HEK293 (cell line): Measurements from ENCODE around the gene DNAJB6.

ENCODE experiments used
- CTCF ChIA-PET: fragments of 350-600 bp; formaldehyde crosslinking; extraction: SDS; loops from one replicate; lab custom pipeline; 2021; ENCODE audit warnings: antibody characterized with exemption; lab: Yijun Ruan, JAX
- POLR2A ChIA-PET: fragments of 300-600 bp; formaldehyde crosslinking; extraction: SDS; loops from one replicate; lab custom pipeline; 2020; ENCODE audit warnings: antibody characterized with exemption, inconsistent platforms; lab: Yijun Ruan, JAX
- H3K27ac ChIP-seq: fragments of 200-500 bp; sonication (Bioruptor generic); 2 replicates; pipeline ENCODE4 v1.5.1; 2014; ENCODE audit warnings: low read depth, low read length, control low read depth, inconsistent platforms; ENCODE audit errors: extremely low read depth
- H3K36me3 ChIP-seq, 2 experiments: fragments of 200-500 bp in 1 of 2; sonication (Bioruptor generic) in 1 of 2; 1 replicate in 1 of 2; 2 replicates in 1 of 2; pipeline ENCODE4 v1.5.1; 2014 to 2017; ENCODE audit warnings: inconsistent platforms in 2 of 2, low read length in 2 of 2; ENCODE audit not compliant: control insufficient read depth in 2 of 2, insufficient read depth in 1 of 2
- H3K4me1 ChIP-seq: fragments of 200-500 bp; sonication (Bioruptor generic); 2 replicates; pipeline ENCODE4 v1.5.1; 2014; ENCODE audit warnings: mild to moderate bottlenecking, low read length, inconsistent platforms; ENCODE audit not compliant: control insufficient read depth, insufficient read depth
- H3K4me3 ChIP-seq: 2 replicates; pipeline ENCODE4 v1.5.1; 2011; ENCODE audit warnings: low read depth, mild to moderate bottlenecking, control low read depth, low read length, moderate library complexity
- H3K9me3 ChIP-seq: fragments of 200-500 bp; sonication (Bioruptor generic); 2 replicates; pipeline ENCODE4 v1.5.1; 2014; ENCODE audit warnings: low read depth, low read length, inconsistent platforms; ENCODE audit not compliant: control insufficient read depth, insufficient read depth
- OSR2 ChIP-seq: fragments of 450-650 bp; formaldehyde crosslinking; IDR thresholded peaks from 2 replicates; pipeline ENCODE4 v1.5.1; 2016; ENCODE audit warnings: missing biosample characterization, missing genetic modification characterization
- SCRT1 ChIP-seq: fragments of 450-650 bp; formaldehyde crosslinking; IDR thresholded peaks from 2 replicates; pipeline ENCODE4 v1.5.1; 2016; ENCODE audit warnings: missing biosample characterization, missing genetic modification characterization, borderline replicate concordance
- ZBTB1 ChIP-seq: fragments of 450-650 bp; formaldehyde crosslinking; IDR thresholded peaks from 2 replicates; pipeline ENCODE4 v1.5.1; 2016; ENCODE audit warnings: missing biosample characterization, missing genetic modification characterization
- ZBTB20 ChIP-seq: fragments of 450-650 bp; formaldehyde crosslinking; IDR thresholded peaks from 2 replicates; pipeline ENCODE4 v1.5.1; 2016; ENCODE audit warnings: missing biosample characterization, missing genetic modification characterization
- ZNF114 ChIP-seq: fragments of 450-650 bp; formaldehyde crosslinking; IDR thresholded peaks from 2 replicates; pipeline ENCODE4 v1.5.0; 2017; ENCODE audit warnings: missing biosample characterization, missing genetic modification characterization
- ZNF16 ChIP-seq: fragments of 450-650 bp; formaldehyde crosslinking; IDR thresholded peaks from 2 replicates; pipeline ENCODE4 v1.5.1; 2016; ENCODE audit warnings: low read depth, missing biosample characterization, missing genetic modification characterization
- ZNF223 ChIP-seq: fragments of 450-650 bp; formaldehyde crosslinking; IDR thresholded peaks from 2 replicates; pipeline ENCODE4 v1.5.1; 2016; ENCODE audit warnings: missing biosample characterization, missing genetic modification characterization
- ZNF24 ChIP-seq: fragments of 450-650 bp; formaldehyde crosslinking; IDR thresholded peaks from 2 replicates; pipeline ENCODE4 v1.5.1; 2016; ENCODE audit warnings: missing biosample characterization, missing genetic modification characterization
- ZNF416 ChIP-seq: fragments of 450-650 bp; formaldehyde crosslinking; IDR thresholded peaks from 2 replicates; pipeline ENCODE4 v1.5.1; 2016; ENCODE audit warnings: missing biosample characterization, missing genetic modification characterization
- ZNF423 ChIP-seq: fragments of 450-650 bp; formaldehyde crosslinking; IDR thresholded peaks from 2 replicates; pipeline ENCODE4 v1.5.1; 2016; ENCODE audit warnings: missing biosample characterization, missing genetic modification characterization
- ZNF544 ChIP-seq: fragments of 450-650 bp; formaldehyde crosslinking; IDR thresholded peaks from 2 replicates; pipeline ENCODE4 v1.5.0; 2017; ENCODE audit warnings: missing biosample characterization, missing genetic modification characterization
- ZNF558 ChIP-seq: fragments of 450-650 bp; formaldehyde crosslinking; IDR thresholded peaks from 2 replicates; pipeline ENCODE4 v1.5.1; 2016; ENCODE audit warnings: missing biosample characterization, missing genetic modification characterization
- ZNF629 ChIP-seq: fragments of 450-650 bp; formaldehyde crosslinking; IDR thresholded peaks from 2 replicates; pipeline ENCODE4 v1.5.1; 2017; ENCODE audit warnings: missing biosample characterization, missing genetic modification characterization
- ZNF776 ChIP-seq: fragments of 450-650 bp; formaldehyde crosslinking; IDR thresholded peaks from 2 replicates; pipeline ENCODE4 v1.5.0; 2017; ENCODE audit warnings: missing biosample characterization, missing genetic modification characterization, borderline replicate concordance
- ZNF837 ChIP-seq: fragments of 450-650 bp; formaldehyde crosslinking; IDR thresholded peaks from 2 replicates; pipeline ENCODE4 v1.5.1; 2016; ENCODE audit warnings: missing biosample characterization, missing genetic modification characterization
- ZXDB ChIP-seq: fragments of 450-650 bp; formaldehyde crosslinking; IDR thresholded peaks from 2 replicates; pipeline ENCODE4 v1.5.1; 2016; ENCODE audit warnings: missing biosample characterization, missing genetic modification characterization
- TF ChIP-seq, protein P1 (sequence below): fragments of 450-650 bp; formaldehyde crosslinking; conservative IDR thresholded peaks from 2 replicates; pipeline ENCODE4 v1.5.1; 2016; ENCODE audit warnings: low read depth, missing biosample characterization, missing genetic modification characterization
- TF ChIP-seq, protein P2 (sequence below): fragments of 450-650 bp; formaldehyde crosslinking; IDR thresholded peaks from 2 replicates; pipeline ENCODE4 v1.5.1; 2016; ENCODE audit warnings: missing biosample characterization, missing genetic modification characterization
- TF ChIP-seq, protein P3 (sequence below): fragments of 450-650 bp; formaldehyde crosslinking; IDR thresholded peaks from 2 replicates; pipeline ENCODE4 v1.5.1; 2016; ENCODE audit warnings: missing biosample characterization, missing genetic modification characterization
- TF ChIP-seq, protein P4 (sequence below): fragments of 450-650 bp; formaldehyde crosslinking; IDR thresholded peaks from 2 replicates; pipeline ENCODE4 v1.5.1; 2016; ENCODE audit warnings: missing biosample characterization, missing genetic modification characterization
- TF ChIP-seq, protein P5 (sequence below): fragments of 450-650 bp; formaldehyde crosslinking; IDR thresholded peaks from 2 replicates; pipeline ENCODE4 v1.5.1; 2017; ENCODE audit warnings: missing biosample characterization, missing genetic modification characterization

Gene DNAJB6

DNA sequence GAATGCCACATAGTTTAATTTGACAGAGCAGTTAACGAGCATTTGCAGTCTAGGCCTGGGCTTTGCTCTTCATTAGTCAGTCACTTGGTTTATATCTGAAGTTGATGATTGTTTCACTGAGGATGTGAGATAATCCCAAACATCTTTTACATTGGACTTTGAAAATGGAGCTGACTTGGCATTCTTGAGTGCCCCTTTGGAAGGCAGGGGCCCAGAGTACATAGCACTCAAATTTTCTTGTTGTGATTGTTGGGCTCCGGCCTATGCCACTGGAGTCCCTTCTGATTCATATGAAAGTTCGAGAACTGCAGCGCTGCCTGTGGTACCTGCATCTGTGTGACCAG, 21.9 kb downstream of the DNAJB6 start (continued):
- TF ChIP-seq SCRT1 (0 out of 2 replicates have a peak, but pooled peaks have one; percentile 8), ZNF223 (tag by site-specific recombination) (no peak), ZNF629 (0 out of 2 replicates have a peak, but pooled peaks have one; percentile 4), ZNF837 (no peak), ZXDB (tag by site-specific recombination) (no peak), ZBTB20 (tag by site-specific recombination) (no peak), ZNF24 (0 out of 2 replicates have a peak, but pooled peaks have one; percentile 3), ZNF558 (peak; percentile 3; the same call in 1 of the 2 replicates), OSR2 (tag by site-specific recombination) (0 out of 2 replicates have a peak, but pooled peaks have one; percentile 5)
- TF ChIP-seq, protein P1, sequence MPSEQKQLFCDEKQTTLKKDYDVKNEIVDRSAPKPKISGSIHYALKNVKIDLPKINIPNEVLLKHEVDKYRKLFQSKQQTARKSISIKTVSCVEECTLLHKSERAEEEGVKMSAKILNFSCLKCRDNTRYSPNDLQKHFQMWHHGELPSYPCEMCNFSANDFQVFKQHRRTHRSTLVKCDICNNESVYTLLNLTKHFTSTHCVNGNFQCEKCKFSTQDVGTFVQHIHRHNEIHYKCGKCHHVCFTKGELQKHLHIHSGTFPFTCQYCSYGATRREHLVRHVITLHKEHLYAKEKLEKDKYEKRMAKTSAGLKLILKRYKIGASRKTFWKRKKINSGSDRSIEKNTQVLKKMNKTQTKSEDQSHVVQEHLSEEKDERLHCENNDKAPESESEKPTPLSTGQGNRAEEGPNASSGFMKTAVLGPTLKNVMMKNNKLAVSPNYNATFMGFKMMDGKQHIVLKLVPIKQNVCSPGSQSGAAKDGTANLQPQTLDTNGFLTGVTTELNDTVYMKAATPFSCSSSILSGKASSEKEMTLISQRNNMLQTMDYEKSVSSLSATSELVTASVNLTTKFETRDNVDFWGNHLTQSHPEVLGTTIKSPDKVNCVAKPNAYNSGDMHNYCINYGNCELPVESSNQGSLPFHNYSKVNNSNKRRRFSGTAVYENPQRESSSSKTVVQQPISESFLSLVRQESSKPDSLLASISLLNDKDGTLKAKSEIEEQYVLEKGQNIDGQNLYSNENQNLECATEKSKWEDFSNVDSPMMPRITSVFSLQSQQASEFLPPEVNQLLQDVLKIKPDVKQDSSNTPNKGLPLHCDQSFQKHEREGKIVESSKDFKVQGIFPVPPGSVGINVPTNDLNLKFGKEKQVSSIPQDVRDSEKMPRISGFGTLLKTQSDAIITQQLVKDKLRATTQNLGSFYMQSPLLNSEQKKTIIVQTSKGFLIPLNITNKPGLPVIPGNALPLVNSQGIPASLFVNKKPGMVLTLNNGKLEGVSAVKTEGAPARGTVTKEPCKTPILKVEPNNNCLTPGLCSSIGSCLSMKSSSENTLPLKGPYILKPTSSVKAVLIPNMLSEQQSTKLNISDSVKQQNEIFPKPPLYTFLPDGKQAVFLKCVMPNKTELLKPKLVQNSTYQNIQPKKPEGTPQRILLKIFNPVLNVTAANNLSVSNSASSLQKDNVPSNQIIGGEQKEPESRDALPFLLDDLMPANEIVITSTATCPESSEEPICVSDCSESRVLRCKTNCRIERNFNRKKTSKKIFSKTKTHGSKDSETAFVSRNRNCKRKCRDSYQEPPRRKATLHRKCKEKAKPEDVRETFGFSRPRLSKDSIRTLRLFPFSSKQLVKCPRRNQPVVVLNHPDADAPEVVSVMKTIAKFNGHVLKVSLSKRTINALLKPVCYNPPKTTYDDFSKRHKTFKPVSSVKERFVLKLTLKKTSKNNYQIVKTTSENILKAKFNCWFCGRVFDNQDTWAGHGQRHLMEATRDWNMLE: no peak
- TF ChIP-seq, protein P2, sequence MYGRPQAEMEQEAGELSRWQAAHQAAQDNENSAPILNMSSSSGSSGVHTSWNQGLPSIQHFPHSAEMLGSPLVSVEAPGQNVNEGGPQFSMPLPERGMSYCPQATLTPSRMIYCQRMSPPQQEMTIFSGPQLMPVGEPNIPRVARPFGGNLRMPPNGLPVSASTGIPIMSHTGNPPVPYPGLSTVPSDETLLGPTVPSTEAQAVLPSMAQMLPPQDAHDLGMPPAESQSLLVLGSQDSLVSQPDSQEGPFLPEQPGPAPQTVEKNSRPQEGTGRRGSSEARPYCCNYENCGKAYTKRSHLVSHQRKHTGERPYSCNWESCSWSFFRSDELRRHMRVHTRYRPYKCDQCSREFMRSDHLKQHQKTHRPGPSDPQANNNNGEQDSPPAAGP (tag by site-specific recombination): no peak
- TF ChIP-seq, protein P3, sequence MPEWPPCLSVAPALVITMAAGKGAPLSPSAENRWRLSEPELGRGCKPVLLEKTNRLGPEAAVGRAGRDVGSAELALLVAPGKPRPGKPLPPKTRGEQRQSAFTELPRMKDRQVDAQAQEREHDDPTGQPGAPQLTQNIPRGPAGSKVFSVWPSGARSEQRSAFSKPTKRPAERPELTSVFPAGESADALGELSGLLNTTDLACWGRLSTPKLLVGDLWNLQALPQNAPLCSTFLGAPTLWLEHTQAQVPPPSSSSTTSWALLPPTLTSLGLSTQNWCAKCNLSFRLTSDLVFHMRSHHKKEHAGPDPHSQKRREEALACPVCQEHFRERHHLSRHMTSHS (tag by site-specific recombination): no peak
- TF ChIP-seq, protein P4, sequence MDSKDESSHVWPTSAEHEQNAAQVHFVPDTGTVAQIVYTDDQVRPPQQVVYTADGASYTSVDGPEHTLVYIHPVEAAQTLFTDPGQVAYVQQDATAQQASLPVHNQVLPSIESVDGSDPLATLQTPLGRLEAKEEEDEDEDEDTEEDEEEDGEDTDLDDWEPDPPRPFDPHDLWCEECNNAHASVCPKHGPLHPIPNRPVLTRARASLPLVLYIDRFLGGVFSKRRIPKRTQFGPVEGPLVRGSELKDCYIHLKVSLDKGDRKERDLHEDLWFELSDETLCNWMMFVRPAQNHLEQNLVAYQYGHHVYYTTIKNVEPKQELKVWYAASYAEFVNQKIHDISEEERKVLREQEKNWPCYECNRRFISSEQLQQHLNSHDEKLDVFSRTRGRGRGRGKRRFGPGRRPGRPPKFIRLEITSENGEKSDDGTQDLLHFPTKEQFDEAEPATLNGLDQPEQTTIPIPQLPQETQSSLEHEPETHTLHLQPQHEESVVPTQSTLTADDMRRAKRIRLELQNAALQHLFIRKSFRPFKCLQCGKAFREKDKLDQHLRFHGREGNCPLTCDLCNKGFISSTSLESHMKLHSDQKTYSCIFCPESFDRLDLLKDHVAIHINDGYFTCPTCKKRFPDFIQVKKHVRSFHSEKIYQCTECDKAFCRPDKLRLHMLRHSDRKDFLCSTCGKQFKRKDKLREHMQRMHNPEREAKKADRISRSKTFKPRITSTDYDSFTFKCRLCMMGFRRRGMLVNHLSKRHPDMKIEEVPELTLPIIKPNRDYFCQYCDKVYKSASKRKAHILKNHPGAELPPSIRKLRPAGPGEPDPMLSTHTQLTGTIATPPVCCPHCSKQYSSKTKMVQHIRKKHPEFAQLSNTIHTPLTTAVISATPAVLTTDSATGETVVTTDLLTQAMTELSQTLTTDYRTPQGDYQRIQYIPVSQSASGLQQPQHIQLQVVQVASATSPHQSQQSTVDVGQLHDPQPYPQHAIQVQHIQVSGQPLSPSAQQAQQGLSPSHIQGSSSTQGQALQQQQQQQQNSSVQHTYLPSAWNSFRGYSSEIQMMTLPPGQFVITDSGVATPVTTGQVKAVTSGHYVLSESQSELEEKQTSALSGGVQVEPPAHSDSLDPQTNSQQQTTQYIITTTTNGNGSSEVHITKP: no peak

DNA sequence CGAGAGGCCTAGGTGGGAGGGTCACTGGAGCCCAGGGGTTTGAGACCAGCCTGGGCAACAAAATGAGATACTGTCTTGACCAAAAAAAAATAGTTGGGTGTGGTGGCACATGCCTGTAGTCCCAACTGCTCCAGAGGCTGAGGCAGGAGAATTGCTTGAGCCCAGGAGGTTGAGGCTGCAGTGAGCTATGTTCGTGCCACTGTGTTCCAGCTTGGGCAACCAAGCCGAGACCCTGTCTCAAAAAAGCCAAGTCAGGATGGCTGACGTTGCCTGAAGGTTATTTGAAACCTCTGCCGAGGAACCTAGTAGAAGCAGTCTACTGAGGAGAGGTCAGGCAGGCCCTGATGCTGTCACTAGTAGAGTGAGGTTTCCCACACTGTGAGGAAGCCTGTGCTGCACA, 22.8 kb downstream of the DNAJB6 start:
- Histone ChIP-seq H3K27ac (no peak overlapping the region), H3K4me3 (no peak overlapping the region), H3K36me3 (peaks cover 7 to 52% of the 10 kb centered on the region in 2 experiments; a peak in 2 of 3 replicates), H3K4me1 (no peaks in the 10 kb centered on the region; the same call in 1 of the 2 replicates), H3K9me3 (no peaks in the 10 kb centered on the region)
- ChIA-PET CTCF (interaction anchor here (0.7 to 1.3 kb wide), 4 partner anchors 27 to 271 kb away, joined by 3 read pairs; no protein-coding TSS in a partner anchor), POLR2A (no interaction called here)
- no peak for TF ChIP-seq ZBTB1 (tag by site-specific recombination)
- TF ChIP-seq ZNF114 (tag by site-specific recombination): no peak
- TF ChIP-seq ZNF416 (tag by site-specific recombination): no peak
- no peak for TF ChIP-seq ZNF776 (tag by site-specific recombination)
- TF ChIP-seq ZNF16 (tag by site-specific recombination): no peak
- TF ChIP-seq ZNF544 (tag by site-specific recombination): no peak
- no peak for TF ChIP-seq ZNF423 (tag by site-specific recombination)
- TF ChIP-seq, protein P5, sequence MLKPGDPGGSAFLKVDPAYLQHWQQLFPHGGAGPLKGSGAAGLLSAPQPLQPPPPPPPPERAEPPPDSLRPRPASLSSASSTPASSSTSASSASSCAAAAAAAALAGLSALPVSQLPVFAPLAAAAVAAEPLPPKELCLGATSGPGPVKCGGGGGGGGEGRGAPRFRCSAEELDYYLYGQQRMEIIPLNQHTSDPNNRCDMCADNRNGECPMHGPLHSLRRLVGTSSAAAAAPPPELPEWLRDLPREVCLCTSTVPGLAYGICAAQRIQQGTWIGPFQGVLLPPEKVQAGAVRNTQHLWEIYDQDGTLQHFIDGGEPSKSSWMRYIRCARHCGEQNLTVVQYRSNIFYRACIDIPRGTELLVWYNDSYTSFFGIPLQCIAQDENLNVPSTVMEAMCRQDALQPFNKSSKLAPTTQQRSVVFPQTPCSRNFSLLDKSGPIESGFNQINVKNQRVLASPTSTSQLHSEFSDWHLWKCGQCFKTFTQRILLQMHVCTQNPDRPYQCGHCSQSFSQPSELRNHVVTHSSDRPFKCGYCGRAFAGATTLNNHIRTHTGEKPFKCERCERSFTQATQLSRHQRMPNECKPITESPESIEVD (tag by site-specific recombination): no peak
- TF ChIP-seq, protein P4: no peak
